Right renal cortex interstitium (tissue), 3 donors: ENCODE results near the gene OR5A1. TPM values are rescaled to one million over a fixed set of nuclear protein-coding genes. Genes with fewer than 3 reads are reported as not detected.

ENCODE experiments used
- DNase-seq, 3 donors: peaks; one replicate each; pipeline ENCODE4 v3.0.0-alpha.2; 2013; ENCODE audit warnings: low read depth in 3 of 3, low spot score in 2 of 3
- polyA plus RNA-seq, 3 donors: library from polyadenylated mRNA; unstranded; fragments of 120-200 nt; gene quantifications; one replicate each; pipeline ENCODE4 v1.2.1, GENCODE V29; 2013; ENCODE audit not compliant: insufficient read length in 3 of 3

OR5A1 gene
- polyA plus RNA-seq, 3 donors: not detected

DNA sequence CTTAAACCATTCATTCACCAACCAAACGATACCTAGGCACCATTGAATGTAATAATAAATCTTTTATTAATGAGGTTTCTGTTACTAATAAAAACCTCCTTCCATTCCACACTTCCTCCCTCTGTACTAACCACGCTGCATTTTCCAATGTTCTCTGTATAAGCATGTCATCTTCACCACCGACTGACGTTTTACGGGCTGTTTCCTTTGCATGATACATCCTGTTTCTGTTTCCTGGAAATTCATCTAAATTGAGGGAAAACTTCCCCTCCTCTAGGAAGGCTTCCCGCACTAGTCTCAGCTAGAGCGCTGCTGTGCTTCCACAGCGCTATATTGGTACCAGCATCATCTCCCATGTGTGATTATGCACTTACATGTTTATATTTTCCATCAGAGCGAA lies 38.9 kb downstream of the OR5A1 start:
- DNase-seq: no peak

DNA sequence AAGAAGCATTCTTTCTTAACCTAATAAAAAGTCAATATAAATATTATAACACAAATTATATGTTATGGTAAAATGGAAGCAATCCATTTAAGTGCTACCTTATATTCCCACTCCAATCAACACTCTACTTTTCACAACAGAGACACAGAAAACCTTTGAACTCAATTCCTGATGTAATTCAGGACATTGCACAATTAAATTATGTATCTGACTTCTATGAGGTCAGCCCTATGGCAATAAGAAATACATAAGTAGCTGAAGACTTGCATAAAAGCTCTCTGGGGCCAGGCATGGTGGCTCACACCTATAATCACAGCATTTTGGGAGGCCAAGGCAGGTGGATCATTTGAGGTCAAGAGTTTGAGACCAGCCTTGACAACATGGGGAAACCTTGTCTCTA lies 43.6 kb downstream of the OR5A1 start:
- no peak for DNase-seq

GRCh38 chr11:59480359-59480758 lies 44.1 kb downstream of the OR5A1 start:
- DNase-seq: no peak

Other genes starting within 250 kb of the OR5A1 start
- 10 to 100 TPM in 1 of 3 donors, 1 to 10 TPM in 2; 9.3 to 11.1 (median 9.4) TPM for gene MPEG1, start 223.5 kb upstream of the OR5A1 start, polyA plus RNA-seq
- gene OR5AN1, start 77.6 kb upstream of the OR5A1 start, polyA plus RNA-seq: not detected
- gene OR5A2, start 10.1 kb upstream of the OR5A1 start, polyA plus RNA-seq: not detected
- not detected for gene OR4D6, start 20.5 kb downstream of the OR5A1 start, polyA plus RNA-seq
- not detected for gene OR4D10, start 36.8 kb downstream of the OR5A1 start, polyA plus RNA-seq
- not detected for gene OR4D11, start 67.1 kb downstream of the OR5A1 start, polyA plus RNA-seq
- gene OR4D9, start 75.1 kb downstream of the OR5A1 start, polyA plus RNA-seq: under 1 TPM in 2 of 3 donors, not detected in 1; 0.04 TPM
- gene OSBP, start 179.3 kb downstream of the OR5A1 start, polyA plus RNA-seq: 10 to 100 TPM; 60.4 to 62.9 (median 62.5) TPM
- 10 to 100 TPM; 41.4 to 45.8 (median 43.0) TPM for gene PATL1, start 232.6 kb downstream of the OR5A1 start, polyA plus RNA-seq